GM21723 (cell line): ENCODE data around the gene MTHFSD.

Source experiments
- ATAC-seq: cut with Tn5 transposase; IDR thresholded peaks from one replicate; pipeline ENCODE4 v1.9.1; 2021; ENCODE audit warnings: mild to moderate bottlenecking, moderate library complexity; ENCODE audit not compliant: unreplicated experiment

The MTHFSD gene

DNA sequence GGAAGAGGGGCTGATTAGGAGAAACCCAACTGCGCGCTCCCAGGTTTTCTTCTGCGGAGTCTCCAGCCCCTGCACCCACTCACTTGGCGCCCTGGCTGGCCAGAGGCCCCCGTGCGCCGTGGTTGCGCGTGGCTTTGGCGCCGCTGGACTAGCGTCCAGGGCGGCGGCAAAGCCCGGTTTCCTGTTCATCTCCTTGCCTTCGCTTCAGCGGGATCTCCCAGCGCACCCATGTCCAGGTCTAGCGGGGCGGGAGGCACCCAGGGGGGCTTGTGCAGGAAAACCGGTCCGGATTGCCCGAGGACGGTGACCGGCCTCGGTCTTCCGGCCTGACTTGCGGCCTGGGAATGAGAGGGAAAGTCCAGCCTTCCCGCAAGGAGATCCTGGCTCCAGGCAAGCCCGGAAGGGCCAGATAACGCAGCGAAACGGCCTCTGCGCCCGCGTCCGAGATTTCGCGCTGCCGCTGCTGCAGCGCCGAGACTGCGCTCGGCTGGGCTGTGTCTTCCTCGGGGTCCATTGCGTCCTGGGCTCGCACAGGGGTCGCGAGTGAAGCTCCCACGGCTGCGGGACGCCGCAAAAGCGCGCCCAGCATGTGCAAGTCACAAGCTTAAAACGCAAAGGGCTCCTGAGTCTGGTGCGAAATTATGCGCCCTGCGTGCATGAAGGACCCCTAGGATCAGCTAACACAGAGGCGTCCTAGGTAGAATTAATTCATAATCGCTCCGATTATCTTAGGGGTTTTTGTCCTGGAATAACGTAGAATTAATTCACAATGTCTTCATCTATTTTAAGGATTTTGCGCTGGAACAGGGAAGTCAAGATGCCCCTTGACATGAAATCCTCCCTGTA, 39.0 kb downstream of the MTHFSD start:
- ATAC-seq = no peak

DNA sequence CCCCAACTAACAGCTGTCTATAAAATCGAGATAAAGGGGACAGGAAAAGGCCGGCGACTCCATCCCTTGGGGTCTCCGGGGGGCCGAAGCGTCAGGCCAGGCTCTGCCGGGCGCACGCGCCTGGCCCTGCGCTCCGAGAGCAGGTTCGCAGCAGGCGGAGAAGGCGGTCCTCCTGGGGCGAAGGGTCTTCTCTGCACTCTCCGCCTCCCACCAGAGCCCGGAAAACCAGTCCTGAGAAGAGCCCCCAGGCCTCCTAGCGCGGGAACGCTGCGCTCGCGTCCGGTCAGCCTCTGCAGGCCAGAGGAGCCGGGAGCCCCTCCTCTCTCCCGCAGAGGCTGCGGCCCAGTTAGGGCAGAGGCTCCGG, 39.6 kb downstream of the MTHFSD start:
- ATAC-seq = no peak

DNA sequence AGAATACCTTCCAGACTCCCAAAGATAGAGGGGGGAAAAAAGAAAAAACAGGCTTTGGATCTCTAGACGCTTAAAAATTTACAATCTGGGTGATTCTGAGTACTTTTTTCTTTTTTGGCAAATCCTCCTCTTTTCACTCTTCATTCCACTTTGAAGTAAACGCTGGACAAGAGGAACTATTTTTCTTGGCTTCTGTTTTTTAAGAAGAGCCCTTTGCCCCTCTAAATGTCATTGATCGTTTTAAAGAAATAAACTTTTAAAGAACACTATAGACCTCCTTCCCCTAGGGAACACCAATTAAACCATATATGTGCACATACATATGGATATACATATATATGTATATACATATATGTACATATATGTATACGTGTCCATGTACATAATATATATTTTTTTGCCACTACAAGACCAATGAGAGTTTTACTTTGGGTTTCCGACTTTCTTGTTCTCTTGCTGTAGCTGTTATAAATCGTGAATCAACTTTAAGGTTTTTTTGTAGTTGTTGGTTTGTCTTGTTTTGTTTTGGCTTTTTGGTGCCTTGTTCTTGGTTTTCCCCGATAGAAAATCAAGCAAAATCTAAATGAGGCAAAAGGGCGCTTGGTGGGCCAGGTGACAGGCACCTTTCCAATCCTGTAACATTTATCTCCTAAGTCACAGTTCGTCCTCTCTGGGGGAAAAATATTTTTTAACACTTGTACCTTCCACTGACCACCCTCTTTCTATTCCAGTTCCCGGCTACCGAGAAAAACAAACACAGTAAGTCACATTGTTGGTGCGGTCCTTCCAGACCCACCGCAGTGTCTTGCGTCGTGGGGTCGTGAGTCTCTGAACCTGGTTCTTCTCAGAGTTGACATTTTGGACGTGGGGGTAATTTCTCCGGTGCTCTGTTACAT, 40.3 kb downstream of the MTHFSD start:
- no peak for ATAC-seq

DNA sequence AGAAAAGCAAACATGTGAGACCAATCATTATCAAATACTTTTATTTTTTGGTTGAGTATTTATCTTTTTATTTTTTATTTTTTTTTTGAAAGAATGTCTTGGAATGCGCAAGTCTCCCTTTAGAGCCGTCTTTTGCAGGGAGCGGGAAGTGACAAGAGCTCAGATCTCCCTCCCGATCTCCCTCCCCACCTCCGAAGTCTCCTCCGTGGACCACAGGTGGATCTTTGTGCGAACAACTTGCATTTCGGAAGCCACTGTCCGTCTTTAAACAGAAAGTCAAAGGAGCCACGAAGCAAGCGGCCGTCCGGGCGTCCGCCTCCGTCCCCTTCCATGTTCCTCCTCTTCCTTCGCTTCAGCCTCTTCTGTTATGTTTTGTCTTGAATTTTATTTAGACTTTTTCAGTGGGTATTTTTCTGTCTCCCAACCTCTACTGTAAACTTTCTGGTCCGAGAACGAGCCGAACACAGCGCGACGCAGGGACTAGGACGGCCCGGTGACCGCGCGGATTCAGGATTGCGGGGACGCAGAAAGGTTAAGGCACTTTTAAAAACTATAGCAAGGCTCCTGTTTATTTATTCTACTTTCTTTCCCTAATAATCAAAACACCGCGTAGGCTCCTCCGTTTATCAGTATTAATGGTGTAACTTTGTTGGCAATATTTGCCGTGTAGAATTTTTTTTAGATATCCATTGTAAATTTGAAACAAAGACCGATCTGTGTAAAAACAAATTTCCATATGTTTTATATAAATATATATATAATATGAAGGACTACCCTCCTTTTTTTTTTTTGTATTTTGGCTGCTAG, 41.4 kb downstream of the MTHFSD start:
- no peak for ATAC-seq

DNA sequence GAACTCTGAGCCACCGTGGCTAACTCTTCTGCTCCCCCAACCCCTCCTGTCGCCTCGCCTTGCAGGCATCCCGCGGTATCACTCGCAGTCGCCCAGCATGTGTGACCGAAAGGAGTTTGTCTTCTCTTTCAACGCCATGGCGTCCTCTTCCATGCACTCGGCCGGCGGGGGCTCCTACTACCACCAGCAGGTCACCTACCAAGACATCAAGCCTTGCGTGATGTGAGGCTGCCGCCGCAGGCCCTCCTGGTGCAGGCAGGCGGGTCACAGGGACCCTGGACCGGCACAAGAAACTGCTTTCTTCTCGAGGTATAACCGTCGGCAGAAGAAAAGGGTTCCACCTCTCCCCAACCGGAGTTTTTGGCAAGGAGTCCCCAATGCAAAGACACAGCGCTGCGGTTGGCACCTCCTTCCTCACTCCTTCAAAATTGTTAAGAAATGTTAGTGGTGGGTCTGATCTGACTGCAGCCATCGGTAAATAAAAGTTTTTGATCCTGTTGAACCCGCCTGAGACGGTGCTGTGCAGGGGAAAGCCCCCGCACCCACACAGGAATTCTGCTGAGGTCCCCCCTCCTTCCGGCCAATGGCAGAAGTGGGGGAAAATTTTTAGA, 42.1 kb downstream of the MTHFSD start:
- ATAC-seq = no peak

DNA sequence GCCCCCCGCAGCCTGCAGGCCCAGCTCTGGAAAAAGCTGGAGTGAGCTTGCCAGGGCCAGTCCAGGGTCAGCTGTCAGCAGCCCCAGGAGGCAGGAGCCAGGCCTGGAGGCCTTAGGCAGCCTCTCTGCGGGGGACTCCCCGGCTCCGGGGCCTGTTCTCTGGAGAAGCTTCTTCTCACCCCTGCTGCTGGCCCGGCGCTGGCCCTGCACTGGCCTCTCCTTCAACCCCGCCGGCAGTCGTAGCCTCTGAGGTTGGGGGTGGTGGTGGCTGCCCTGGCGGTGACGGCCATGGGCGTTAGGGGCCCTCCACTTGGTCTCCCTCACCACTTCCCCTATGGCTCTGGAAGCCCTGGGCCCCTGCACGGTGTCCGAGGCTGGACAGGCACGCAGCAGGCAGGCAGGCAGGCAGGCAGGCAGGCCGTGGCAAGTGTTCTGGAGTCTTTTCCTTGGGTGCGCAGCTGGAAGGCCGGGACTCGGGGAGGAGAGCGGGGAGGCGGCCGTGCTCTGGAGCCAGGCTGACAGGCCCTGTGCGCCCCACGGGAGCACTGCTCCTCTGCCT, 42.7 kb downstream of the MTHFSD start:
- no peak for ATAC-seq

DNA sequence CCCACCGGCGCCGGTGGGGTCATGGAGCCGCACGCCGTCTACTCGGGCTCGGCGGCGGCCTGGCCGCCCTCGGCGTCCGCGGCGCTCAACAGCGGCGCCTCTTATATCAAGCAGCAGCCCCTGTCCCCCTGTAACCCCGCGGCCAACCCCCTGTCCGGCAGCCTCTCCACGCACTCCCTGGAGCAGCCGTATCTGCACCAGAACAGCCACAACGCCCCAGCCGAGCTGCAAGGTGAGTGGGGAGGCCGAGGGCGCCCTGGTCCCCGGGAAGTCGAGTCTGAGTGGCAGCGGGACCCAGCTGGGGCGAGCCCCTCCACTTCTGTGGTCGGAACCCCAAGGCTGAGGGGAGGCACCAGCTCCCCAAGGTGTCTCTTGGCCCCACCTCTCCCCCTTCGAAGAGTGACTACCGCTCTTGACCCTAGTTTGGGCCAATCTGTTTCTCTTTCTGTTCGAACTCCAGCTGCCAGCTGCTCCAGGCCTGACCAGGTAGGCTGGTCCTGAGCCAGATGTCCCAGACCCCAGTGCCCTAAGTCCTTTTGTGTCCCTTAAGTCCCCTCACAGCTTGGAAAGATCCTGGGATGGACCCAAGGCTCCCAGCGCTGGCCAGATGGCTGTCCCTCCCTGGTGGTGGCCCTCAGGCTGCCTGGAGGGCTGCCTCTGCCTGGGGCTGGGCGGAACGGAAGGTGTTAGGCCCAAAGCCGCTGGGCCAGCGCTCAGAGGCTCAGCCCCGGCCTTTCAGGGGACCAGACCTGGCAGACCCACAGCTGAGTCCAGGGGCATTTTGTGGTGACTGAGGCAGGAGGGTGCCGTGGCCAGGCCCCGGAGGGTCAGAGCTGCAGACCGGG, 43.5 kb downstream of the MTHFSD start:
- ATAC-seq = no peak

DNA sequence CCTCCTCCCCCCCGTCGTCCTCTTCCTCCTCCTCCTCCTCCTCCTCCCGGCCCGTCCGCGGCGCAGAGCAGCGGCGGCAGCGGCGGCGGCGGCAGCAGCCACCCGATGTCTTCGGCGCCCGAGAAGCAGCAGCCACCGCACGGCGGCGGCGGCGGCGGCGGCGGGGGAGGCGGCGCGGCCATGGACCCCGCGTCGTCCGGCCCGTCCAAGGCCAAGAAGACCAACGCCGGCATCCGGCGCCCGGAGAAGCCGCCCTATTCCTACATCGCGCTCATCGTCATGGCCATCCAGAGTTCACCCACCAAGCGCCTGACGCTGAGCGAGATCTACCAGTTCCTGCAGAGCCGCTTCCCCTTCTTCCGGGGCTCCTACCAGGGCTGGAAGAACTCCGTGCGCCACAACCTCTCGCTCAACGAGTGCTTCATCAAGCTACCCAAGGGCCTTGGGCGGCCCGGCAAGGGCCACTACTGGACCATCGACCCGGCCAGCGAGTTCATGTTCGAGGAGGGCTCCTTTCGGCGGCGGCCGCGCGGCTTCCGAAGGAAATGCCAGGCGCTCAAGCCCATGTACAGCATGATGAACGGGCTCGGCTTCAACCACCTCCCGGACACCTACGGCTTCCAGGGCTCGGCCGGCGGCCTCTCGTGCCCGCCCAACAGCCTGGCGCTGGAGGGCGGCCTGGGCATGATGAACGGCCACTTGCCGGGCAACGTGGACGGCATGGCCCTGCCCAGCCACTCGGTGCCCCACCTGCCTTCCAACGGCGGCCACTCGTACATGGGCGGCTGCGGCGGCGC, 44.4 kb downstream of the MTHFSD start, which contains the start of gene FOXF1:
Gene FOXF1, plus strand, starts transcription at position 63 of the 797 bp plus-strand sequence. Its CDS starts 43 bp downstream, at position 106.
- ATAC-seq = no peak

DNA sequence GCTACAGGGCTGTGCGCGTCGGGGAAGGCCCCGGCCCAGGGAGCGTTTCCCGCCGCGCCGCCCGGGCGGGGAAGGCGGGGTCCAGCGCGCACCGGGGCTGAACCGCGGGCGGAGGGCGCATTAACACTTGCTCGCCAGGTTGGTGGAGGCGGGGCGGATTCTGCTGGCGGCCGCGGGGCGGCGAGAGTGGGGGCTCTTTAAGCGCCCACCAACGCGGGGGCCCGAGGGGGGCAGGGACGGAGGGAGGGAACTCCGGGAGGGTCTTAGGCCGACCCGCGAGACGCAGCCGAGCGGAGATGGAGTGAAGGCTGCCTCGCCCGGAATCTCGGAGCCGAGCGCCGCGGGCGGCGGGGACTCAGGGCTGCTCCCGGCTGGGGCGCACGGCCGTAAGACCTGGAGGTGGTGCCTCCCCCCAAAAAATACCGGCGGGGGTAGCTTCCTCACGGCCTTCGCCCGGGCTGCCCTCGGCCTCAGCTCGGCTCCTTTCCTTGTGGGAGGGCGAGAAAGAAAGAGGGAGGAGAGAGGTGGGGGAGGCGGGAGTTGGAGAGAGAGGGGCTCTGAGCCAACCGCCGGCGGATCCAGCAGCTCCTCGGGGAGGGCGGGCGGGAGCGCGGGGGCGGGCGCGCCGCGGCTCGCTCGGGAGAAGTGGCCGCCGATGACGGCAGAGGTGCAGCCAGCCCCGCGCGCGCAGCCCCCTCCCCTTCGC, 45.1 kb downstream of the MTHFSD start:
- no peak for ATAC-seq

DNA sequence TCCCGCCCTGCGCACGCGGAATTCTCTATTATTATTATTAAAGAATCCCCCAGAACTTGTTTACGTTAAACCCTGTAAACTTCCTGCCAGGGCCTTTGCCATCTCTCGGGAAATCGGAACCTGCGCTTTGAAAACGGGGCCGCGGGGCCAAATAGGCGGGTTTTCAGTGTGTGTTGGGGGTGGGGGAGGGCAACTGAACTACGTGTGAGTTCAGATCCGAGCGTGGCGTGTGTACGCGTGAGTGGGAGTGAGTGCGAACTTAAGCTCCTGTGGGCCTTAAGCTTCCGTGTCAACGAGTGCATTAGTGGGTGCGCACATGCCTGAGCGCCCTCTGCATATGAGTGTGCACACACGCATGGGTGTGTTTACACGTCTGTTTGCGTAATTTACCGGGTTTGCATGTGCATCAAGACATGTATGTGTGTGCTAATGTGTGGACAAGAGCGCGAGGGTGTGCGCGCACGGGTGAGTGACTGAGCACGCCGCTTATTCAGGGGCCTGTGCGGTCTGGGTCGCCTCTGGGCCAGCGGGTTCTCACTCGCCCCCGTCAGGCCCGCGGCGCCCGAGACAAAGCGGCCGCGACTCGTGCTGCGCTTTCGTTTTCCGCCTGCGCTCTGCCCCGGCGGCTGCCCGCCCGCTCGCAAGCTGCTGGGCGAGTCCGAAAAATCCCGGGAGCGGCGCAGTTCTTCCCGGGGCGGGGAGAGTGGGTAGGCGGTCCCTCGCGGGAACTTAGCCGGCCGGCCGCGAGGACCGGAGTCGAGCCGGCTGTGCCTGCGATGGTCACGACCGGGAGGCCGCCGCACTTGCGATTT, 45.9 kb downstream of the MTHFSD start:
- no peak for ATAC-seq

DNA sequence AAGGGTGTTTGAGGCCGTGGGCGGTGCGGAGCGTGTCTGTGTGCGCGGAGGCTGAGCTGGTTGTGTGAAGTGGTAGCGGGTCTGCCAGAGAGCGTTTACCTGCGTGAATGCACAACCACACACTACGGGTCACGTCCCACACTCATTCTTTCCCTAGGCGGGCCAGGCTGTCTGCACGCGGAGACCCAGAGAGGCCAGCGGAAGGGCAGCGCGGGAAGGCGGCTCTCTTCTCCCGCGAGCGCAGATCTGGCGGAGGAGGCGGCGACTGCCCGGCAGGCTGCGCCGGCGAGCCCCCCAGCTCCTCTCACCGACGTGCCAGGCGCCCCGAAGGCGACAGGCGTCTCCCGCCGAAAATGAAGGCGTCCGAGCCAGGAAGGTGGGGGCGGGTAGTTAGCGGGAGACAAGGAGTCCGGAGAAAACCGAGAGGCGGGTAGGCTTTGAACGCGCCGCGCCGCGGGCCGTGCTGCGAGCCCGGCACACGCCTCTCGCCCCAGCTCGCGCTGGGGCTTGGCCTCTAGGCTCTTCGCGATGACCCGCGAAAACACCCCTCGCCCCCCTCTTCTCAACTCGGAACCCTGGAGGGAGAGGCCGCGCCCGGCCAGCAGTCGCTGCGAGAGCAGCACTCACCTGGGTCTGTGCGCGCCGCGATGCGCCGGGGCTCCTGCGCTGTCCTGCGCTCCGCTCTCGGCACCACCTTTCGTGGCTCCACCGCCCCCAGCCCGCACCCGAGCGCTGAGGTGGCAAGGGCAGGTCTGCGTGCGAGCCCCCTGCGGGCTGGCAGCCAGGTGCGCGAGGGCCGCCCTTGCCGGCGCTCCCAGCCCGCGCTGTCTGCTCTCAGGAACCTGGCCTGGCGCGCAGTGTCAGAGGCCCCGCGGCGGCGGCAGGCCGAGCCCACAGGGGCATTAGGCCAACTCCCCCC, 46.7 kb downstream of the MTHFSD start:
- ATAC-seq = no peak

DNA sequence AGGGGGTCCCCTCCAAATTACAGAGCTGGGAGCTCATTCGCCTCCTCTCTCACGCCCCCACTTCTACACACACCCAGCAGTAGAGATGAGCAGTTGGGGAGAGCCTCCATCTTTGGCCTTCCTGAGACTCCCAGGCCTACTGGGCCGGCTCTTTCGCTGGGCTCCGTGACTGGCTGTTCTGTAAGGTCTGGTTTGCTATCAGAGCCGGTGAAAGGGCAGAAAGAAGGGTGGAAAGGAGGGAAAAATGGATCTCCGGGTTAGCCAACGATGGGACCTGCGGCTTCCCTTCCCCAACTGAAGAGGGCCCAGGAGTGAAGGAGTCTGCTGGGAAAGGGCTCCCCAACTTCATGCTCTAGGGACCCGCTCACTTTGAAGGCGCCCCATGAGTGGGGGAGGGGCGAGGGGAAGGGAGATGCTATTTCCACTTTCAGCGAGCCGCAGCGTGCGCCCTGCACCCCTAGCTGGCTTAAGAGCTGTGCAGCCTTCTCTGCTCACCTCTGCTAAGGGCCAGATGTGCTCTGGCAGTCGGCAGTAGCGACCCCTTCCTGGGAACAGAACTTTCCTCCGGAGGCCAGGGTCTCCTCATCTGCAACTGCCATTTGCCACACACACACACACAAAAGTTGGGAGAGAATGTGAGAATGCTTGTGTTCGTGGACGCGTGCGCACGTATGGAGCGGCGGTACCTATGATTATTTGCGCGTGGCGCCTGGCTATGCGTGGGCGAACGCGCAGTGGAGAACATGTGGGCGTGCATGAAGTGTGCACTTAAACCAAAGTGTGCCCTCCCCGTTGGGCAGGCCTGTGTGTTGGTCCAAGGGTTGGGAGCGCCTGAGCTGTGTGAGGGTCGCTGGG, 47.6 kb downstream of the MTHFSD start:
- no peak for ATAC-seq

DNA sequence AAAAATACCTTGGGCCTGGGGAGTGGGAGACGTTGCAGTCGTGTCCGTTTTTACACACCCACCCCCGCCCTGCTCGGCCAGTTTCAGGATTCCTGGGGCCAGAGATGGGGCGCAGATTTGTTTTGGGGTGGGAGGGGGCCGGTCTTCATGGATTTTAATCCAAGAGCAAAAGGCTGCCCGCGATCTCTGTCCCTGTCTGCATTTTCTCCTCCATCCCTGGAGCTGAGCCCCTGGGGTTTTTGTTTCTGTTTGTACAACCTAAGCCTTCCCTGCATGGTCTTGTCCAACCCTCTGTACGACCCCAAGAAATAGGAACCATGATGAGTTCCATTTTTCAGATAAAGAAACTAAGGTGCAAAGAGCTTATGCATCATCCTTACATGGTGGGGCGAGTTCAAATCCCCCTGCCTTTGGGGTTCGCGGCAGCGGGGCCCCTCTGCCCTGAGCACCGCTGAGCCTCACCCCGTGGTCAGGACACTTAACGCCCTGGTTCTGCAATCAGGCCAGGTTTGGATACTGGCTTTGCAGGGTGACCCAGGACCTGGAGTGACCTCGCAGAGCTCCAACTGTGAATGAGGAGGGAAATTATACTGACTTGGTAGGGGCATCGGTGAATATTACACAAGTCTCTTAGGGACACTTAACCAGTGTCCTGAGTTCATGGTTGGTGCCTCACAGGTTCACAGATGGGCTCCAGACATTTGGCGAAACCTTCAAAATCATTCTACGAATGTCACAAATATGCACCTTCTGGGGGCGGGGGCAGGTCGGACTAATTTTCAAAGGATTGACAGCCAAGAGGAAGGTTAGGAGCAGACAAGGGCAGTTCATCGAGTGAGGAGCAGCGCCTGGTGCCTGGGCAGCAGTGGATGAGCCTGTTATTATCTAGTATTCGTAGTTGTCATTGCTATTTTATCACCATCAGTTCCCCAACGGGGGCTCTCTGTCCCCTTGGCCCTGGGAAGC, 48.9 kb downstream of the MTHFSD start:
- no peak for ATAC-seq
